HEK293 (cell line): Measurements from ENCODE around the gene RAN.
"Not testable (repeated sequence)": the region's sequence is repeated elsewhere in the genome, so short reads cannot be mapped to it uniquely, and the experiment has no call there.

ENCODE experiments used
- CTCF ChIA-PET: fragments of 350-600 bp; formaldehyde crosslinking; extraction: SDS; loops from one replicate; lab custom pipeline; 2021; ENCODE audit warnings: antibody characterized with exemption; lab: Yijun Ruan, JAX
- POLR2A ChIA-PET: fragments of 300-600 bp; formaldehyde crosslinking; extraction: SDS; loops from one replicate; lab custom pipeline; 2020; ENCODE audit warnings: antibody characterized with exemption, inconsistent platforms; lab: Yijun Ruan, JAX
- H3K27ac ChIP-seq: fragments of 200-500 bp; sonication (Bioruptor generic); 2 replicates; pipeline ENCODE4 v1.5.1; 2014; ENCODE audit warnings: low read depth, low read length, control low read depth, inconsistent platforms; ENCODE audit errors: extremely low read depth
- H3K36me3 ChIP-seq, 2 experiments: fragments of 200-500 bp in 1 of 2; sonication (Bioruptor generic) in 1 of 2; 1 replicate in 1 of 2; 2 replicates in 1 of 2; pipeline ENCODE4 v1.5.1; 2014 to 2017; ENCODE audit warnings: inconsistent platforms in 2 of 2, low read length in 2 of 2; ENCODE audit not compliant: control insufficient read depth in 2 of 2, insufficient read depth in 1 of 2
- H3K4me1 ChIP-seq: fragments of 200-500 bp; sonication (Bioruptor generic); 2 replicates; pipeline ENCODE4 v1.5.1; 2014; ENCODE audit warnings: mild to moderate bottlenecking, low read length, inconsistent platforms; ENCODE audit not compliant: control insufficient read depth, insufficient read depth
- H3K4me3 ChIP-seq: 2 replicates; pipeline ENCODE4 v1.5.1; 2011; ENCODE audit warnings: low read depth, mild to moderate bottlenecking, control low read depth, low read length, moderate library complexity
- H3K9me3 ChIP-seq: fragments of 200-500 bp; sonication (Bioruptor generic); 2 replicates; pipeline ENCODE4 v1.5.1; 2014; ENCODE audit warnings: low read depth, low read length, inconsistent platforms; ENCODE audit not compliant: control insufficient read depth, insufficient read depth
- GLIS2 ChIP-seq: fragments of 450-650 bp; formaldehyde crosslinking; IDR thresholded peaks from 2 replicates; pipeline ENCODE4 v1.5.1; 2016; ENCODE audit warnings: missing biosample characterization, missing genetic modification characterization
- HOXD13 ChIP-seq: sonication (generic); formaldehyde crosslinking; IDR thresholded peaks from 2 replicates; pipeline ENCODE4 v1.8.0; 2022; ENCODE audit warnings: missing genetic modification reagents, borderline replicate concordance
- MEIS1 ChIP-seq: sonication (generic); formaldehyde crosslinking; IDR thresholded peaks from 2 replicates; pipeline ENCODE4 v1.8.1; 2022; ENCODE audit warnings: missing genetic modification reagents, mild to moderate bottlenecking, borderline replicate concordance
- SCRT1 ChIP-seq: fragments of 450-650 bp; formaldehyde crosslinking; IDR thresholded peaks from 2 replicates; pipeline ENCODE4 v1.5.1; 2016; ENCODE audit warnings: missing biosample characterization, missing genetic modification characterization, borderline replicate concordance
- YY1 ChIP-seq: fragments of 450-650 bp; formaldehyde crosslinking; IDR thresholded peaks from 2 replicates; pipeline ENCODE4 v1.5.1; 2018; ENCODE audit warnings: missing biosample characterization, missing genetic modification characterization
- ZBTB17 ChIP-seq: fragments of 450-650 bp; formaldehyde crosslinking; IDR thresholded peaks from 2 replicates; pipeline ENCODE4 v1.5.1; 2016; ENCODE audit warnings: missing biosample characterization, missing genetic modification characterization
- ZBTB20 ChIP-seq: fragments of 450-650 bp; formaldehyde crosslinking; IDR thresholded peaks from 2 replicates; pipeline ENCODE4 v1.5.1; 2016; ENCODE audit warnings: missing biosample characterization, missing genetic modification characterization
- ZBTB21 ChIP-seq: fragments of 450-650 bp; formaldehyde crosslinking; IDR thresholded peaks from 2 replicates; pipeline ENCODE4 v1.5.1; 2017; ENCODE audit warnings: missing biosample characterization, missing genetic modification characterization
- ZFP41 ChIP-seq: fragments of 450-650 bp; formaldehyde crosslinking; IDR thresholded peaks from 2 replicates; pipeline ENCODE4 v1.5.1; 2016; ENCODE audit warnings: missing biosample characterization, missing genetic modification characterization, borderline replicate concordance
- ZFP69B ChIP-seq: fragments of 450-650 bp; formaldehyde crosslinking; IDR thresholded peaks from 2 replicates; pipeline ENCODE4 v1.5.1; 2016; ENCODE audit warnings: missing biosample characterization, missing genetic modification characterization
- ZNF24 ChIP-seq: fragments of 450-650 bp; formaldehyde crosslinking; IDR thresholded peaks from 2 replicates; pipeline ENCODE4 v1.5.1; 2016; ENCODE audit warnings: missing biosample characterization, missing genetic modification characterization
- ZNF274 ChIP-seq, 2 experiments: fragments of 200-500 bp in 1 of 2; fragments of 450-650 bp in 1 of 2; sonication (Bioruptor generic) in 1 of 2; formaldehyde crosslinking in 1 of 2; IDR thresholded peaks; 2 replicates each; pipeline versions ENCODE4 v1.5.1 to v1.6.1; 2014 to 2016; ENCODE audit warnings: borderline replicate concordance in 1 of 2, inconsistent platforms in 1 of 2, low read length in 1 of 2, missing biosample characterization in 1 of 2, missing genetic modification characterization in 1 of 2
- ZNF501 ChIP-seq: fragments of 450-650 bp; formaldehyde crosslinking; IDR thresholded peaks from 2 replicates; pipeline ENCODE4 v1.5.1; 2016; ENCODE audit warnings: missing biosample characterization, missing genetic modification characterization
- ZNF510 ChIP-seq: fragments of 450-650 bp; formaldehyde crosslinking; IDR thresholded peaks from 2 replicates; pipeline ENCODE4 v1.5.1; 2018; ENCODE audit warnings: mild to moderate bottlenecking, missing genetic modification characterization, missing biosample characterization; ENCODE audit not compliant: insufficient replicate concordance
- ZNF670 ChIP-seq: fragments of 450-650 bp; formaldehyde crosslinking; IDR thresholded peaks from 2 replicates; pipeline ENCODE4 v1.5.1; 2016; ENCODE audit warnings: missing biosample characterization, missing genetic modification characterization, low read depth
- ZSCAN16 ChIP-seq: fragments of 450-650 bp; formaldehyde crosslinking; IDR thresholded peaks from 2 replicates; pipeline ENCODE4 v1.5.1; 2016; ENCODE audit warnings: missing biosample characterization, missing genetic modification characterization
- TF ChIP-seq, protein P1 (sequence below): fragments of 450-650 bp; formaldehyde crosslinking; IDR thresholded peaks from 2 replicates; pipeline ENCODE4 v1.5.1; 2016; ENCODE audit warnings: missing biosample characterization, missing genetic modification characterization
- TF ChIP-seq, protein P2 (sequence below): fragments of 450-650 bp; formaldehyde crosslinking; conservative IDR thresholded peaks from 2 replicates; pipeline ENCODE4 v1.5.1; 2016; ENCODE audit warnings: low read depth, missing biosample characterization, missing genetic modification characterization
- TF ChIP-seq, protein P3 (sequence below): fragments of 450-650 bp; formaldehyde crosslinking; IDR thresholded peaks from 2 replicates; pipeline ENCODE4 v1.5.1; 2017; ENCODE audit warnings: missing biosample characterization, missing genetic modification characterization

RAN gene

DNA sequence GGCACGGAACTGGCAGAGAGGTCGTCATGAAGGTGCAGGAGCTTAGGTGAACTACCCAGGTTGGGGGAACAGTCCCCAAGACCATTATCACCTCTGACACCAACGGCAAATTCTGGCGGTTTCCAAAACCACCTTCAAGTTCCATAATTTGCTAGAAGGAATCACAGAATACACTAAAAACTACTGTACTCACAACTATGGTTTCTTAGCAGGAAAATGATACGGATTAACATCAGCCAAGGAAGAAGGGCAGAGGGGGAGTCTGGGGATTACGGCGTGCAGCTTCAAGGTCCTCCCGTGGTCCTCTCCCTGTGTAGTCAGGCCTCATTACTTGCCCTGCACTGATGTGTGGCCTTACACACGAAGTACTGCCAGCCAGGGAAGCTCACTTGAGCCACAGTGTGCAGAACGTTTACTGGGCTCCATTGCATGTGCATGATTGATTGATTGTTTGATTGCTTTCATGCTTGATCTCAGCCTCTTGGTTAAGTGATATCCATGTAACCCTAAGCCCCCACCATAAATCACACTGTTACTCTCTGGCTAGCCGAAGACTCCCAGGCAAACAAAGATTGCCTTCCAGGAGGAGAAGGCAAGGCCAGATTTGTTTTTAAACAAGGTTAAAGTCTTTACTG, 32.0 kb upstream of the RAN start (continued):
- TF ChIP-seq, protein P1, sequence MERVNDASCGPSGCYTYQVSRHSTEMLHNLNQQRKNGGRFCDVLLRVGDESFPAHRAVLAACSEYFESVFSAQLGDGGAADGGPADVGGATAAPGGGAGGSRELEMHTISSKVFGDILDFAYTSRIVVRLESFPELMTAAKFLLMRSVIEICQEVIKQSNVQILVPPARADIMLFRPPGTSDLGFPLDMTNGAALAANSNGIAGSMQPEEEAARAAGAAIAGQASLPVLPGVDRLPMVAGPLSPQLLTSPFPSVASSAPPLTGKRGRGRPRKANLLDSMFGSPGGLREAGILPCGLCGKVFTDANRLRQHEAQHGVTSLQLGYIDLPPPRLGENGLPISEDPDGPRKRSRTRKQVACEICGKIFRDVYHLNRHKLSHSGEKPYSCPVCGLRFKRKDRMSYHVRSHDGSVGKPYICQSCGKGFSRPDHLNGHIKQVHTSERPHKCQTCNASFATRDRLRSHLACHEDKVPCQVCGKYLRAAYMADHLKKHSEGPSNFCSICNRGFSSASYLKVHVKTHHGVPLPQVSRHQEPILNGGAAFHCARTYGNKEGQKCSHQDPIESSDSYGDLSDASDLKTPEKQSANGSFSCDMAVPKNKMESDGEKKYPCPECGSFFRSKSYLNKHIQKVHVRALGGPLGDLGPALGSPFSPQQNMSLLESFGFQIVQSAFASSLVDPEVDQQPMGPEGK (tag by site-specific recombination), result 0 out of 2 replicates have a peak, but pooled peaks have one; percentile 1

DNA sequence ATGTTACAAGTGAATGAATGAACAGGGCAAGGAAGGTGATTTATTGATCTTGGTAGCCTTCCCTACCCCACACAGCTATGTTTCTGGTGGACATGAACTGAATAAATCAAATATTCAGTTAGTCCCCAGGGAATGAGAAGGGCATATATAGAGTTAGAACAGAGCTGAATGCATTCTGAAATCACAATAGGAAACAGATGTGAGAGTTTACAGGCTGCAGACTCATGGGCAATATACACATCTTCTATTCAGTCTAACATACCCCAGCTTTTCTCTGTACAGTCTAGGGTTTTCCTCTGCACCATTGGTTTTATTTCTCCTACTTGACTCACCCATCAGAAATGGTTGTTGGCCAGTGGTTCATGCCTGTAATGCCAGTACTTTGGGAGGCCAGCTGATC, 25.5 kb upstream of the RAN start:
- no peak overlapping the region for H3K4me3 ChIP-seq
- H3K4me1 ChIP-seq, result no peaks in the 10 kb centered on the region
- ChIA-PET POLR2A (no interaction called here), CTCF (interaction anchor here (1.0 kb wide), 2 partner anchors 26 to 258 kb away, joined by 3 read pairs; no protein-coding TSS in a partner anchor)
- H3K36me3 ChIP-seq, result no peaks in the 10 kb centered on the region
- TF ChIP-seq ZNF501 (tag by site-specific recombination) (no peak), GLIS2 (tag by site-specific recombination) (no peak), YY1 (tag by site-specific recombination) (no peak), MEIS1 (no peak), ZSCAN16 (tag by site-specific recombination) (no peak), ZNF670 (tag by site-specific recombination) (no peak), ZNF510 (tag by site-specific recombination) (no peak), ZFP41 (no peak), ZFP69B (no peak), ZBTB17 (tag by site-specific recombination) (no peak)
- TF ChIP-seq, protein P2, sequence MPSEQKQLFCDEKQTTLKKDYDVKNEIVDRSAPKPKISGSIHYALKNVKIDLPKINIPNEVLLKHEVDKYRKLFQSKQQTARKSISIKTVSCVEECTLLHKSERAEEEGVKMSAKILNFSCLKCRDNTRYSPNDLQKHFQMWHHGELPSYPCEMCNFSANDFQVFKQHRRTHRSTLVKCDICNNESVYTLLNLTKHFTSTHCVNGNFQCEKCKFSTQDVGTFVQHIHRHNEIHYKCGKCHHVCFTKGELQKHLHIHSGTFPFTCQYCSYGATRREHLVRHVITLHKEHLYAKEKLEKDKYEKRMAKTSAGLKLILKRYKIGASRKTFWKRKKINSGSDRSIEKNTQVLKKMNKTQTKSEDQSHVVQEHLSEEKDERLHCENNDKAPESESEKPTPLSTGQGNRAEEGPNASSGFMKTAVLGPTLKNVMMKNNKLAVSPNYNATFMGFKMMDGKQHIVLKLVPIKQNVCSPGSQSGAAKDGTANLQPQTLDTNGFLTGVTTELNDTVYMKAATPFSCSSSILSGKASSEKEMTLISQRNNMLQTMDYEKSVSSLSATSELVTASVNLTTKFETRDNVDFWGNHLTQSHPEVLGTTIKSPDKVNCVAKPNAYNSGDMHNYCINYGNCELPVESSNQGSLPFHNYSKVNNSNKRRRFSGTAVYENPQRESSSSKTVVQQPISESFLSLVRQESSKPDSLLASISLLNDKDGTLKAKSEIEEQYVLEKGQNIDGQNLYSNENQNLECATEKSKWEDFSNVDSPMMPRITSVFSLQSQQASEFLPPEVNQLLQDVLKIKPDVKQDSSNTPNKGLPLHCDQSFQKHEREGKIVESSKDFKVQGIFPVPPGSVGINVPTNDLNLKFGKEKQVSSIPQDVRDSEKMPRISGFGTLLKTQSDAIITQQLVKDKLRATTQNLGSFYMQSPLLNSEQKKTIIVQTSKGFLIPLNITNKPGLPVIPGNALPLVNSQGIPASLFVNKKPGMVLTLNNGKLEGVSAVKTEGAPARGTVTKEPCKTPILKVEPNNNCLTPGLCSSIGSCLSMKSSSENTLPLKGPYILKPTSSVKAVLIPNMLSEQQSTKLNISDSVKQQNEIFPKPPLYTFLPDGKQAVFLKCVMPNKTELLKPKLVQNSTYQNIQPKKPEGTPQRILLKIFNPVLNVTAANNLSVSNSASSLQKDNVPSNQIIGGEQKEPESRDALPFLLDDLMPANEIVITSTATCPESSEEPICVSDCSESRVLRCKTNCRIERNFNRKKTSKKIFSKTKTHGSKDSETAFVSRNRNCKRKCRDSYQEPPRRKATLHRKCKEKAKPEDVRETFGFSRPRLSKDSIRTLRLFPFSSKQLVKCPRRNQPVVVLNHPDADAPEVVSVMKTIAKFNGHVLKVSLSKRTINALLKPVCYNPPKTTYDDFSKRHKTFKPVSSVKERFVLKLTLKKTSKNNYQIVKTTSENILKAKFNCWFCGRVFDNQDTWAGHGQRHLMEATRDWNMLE (tag by site-specific recombination), result no peak
- H3K27ac ChIP-seq, result no peak overlapping the region
- no peaks in the 10 kb centered on the region for H3K9me3 ChIP-seq

DNA sequence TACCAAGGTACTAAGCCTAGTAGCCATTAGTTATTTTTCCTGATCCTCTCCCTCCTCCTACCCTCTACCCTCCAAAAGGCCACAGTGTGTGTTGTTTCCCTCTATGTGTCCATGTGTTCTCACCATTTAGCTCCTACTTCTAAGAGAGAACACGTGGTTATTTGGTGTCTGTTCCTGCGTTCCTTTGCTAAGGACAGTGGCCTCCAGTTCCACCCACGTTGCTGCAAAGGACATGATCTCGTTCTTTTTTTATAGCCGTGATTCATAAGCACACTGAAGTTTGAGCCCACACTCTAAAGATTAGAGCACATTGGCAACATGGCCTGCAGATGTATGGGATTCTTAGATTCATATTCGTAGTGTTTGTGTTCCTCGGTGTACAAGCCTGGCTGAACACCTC, 24.8 kb upstream of the RAN start:
- no peaks in the 10 kb centered on the region for H3K36me3 ChIP-seq
- H3K4me3 ChIP-seq, result no peak overlapping the region
- TF ChIP-seq ZNF24 (tag by site-specific recombination) (no peak), ZBTB21 (tag by site-specific recombination) (no peak), SCRT1 (tag by site-specific recombination) (no peak), HOXD13 (CRISPR knock-in tag) (no peak), ZBTB20 (tag by site-specific recombination) (no peak), ZNF274 (IDR thresholded peaks at IDR 0.05; ENCODE audit: low read length) (no peak), ZNF274 (tag by site-specific recombination; IDR thresholded peaks at IDR 0.05; ENCODE audit: borderline replicate concordance) (no peak)
- TF ChIP-seq, protein P3, sequence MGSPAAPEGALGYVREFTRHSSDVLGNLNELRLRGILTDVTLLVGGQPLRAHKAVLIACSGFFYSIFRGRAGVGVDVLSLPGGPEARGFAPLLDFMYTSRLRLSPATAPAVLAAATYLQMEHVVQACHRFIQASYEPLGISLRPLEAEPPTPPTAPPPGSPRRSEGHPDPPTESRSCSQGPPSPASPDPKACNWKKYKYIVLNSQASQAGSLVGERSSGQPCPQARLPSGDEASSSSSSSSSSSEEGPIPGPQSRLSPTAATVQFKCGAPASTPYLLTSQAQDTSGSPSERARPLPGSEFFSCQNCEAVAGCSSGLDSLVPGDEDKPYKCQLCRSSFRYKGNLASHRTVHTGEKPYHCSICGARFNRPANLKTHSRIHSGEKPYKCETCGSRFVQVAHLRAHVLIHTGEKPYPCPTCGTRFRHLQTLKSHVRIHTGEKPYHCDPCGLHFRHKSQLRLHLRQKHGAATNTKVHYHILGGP (tag by site-specific recombination), result no peak
- ChIA-PET CTCF (interaction anchor here (1.0 kb wide), 1 partner anchor 257 kb away, joined by 3 read pairs; no protein-coding TSS in a partner anchor), POLR2A (no interaction called here)
- no peaks in the 10 kb centered on the region for H3K9me3 ChIP-seq
- H3K27ac ChIP-seq, result no peak overlapping the region
- H3K4me1 ChIP-seq, result no peaks in the 10 kb centered on the region

DNA sequence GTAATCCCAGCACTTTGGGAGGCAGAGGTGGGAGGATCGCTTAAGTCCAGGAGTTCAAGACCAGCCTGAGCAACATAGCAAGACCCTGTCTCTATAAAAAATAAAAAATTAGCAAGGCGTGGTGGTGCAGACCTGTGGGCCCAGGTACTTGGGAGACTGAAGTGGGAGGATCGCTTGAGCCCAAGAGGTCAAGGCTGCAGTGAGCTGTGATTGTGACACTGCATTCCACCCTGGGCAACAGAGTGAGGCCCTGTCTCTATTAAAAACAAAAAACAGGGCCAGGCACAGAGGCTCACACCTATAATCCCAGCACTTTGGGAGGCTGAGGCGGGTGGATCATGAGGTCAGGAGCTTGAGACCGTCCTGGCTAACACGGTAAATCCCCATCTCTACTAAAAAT, 23.8 kb upstream of the RAN start:
- POLR2A ChIA-PET, H3K9me3 ChIP-seq, H3K4me3 ChIP-seq, H3K36me3 ChIP-seq, H3K4me1 ChIP-seq, CTCF ChIA-PET, H3K27ac ChIP-seq: not testable (repeated sequence)
